MM.1S (cell line): ENCODE results near the gene TBX5.

Experiments
- EZH2 ChIP-seq: fragments of 300-600 bp; sonication (generic); optimal IDR thresholded peaks from 2 replicates; pipeline ENCODE3; 2017; ENCODE audit warnings: low read depth, mild to moderate bottlenecking, antibody characterized with exemption, low read length, mixed read lengths
- EZH2phosphoT487 ChIP-seq: fragments of 300-600 bp; sonication (generic); IDR thresholded peaks from 2 replicates; pipeline ENCODE4 v1.6.1; 2018; ENCODE audit warnings: antibody characterized with exemption, low read length
- TF ChIP-seq, protein P1 (sequence below): fragments of 300-600 bp; sonication (generic); IDR thresholded peaks from 2 replicates; pipeline ENCODE4 v1.5.1; 2016; ENCODE audit warnings: antibody characterized with exemption, low read length, mixed read lengths

DNA sequence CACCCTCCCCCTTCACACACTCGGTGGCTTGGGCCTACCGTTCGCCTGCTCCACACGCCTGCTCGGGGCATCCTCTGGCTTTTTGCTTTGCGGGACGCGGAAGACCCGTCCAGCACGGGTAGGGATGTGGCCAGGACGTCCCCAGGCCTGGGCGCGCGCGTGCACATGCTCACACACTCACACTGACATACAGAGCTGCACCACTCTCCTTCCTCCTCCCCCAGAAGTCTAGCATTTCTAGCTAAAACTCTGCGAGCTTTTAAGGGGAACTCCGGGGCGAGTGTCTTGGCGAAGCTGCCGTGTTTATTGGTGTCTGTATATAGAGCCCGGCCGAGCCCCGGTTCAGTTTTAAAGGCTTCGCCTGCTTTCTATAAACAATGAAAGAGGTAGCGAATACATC is 5.0 kb downstream of the TBX5 start:
- TF ChIP-seq, protein P1, sequence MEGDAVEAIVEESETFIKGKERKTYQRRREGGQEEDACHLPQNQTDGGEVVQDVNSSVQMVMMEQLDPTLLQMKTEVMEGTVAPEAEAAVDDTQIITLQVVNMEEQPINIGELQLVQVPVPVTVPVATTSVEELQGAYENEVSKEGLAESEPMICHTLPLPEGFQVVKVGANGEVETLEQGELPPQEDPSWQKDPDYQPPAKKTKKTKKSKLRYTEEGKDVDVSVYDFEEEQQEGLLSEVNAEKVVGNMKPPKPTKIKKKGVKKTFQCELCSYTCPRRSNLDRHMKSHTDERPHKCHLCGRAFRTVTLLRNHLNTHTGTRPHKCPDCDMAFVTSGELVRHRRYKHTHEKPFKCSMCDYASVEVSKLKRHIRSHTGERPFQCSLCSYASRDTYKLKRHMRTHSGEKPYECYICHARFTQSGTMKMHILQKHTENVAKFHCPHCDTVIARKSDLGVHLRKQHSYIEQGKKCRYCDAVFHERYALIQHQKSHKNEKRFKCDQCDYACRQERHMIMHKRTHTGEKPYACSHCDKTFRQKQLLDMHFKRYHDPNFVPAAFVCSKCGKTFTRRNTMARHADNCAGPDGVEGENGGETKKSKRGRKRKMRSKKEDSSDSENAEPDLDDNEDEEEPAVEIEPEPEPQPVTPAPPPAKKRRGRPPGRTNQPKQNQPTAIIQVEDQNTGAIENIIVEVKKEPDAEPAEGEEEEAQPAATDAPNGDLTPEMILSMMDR: no peak
- no peak for TF ChIP-seq EZH2
- no peak for TF ChIP-seq EZH2phosphoT487
